Measurements from ENCODE around the gene SIAH1.
A peak's percentile ranks its signal among the peaks of the same experiment; 100 is the strongest.
"Not testable (repeated sequence)": the region's sequence is repeated elsewhere in the genome, so short reads cannot be mapped to it uniquely, and the experiment has no call there.

The SIAH1 gene

GRCh38 chr16:48383009-48383876, 2.0 kb downstream of the SIAH1 start:
- Mint-ChIP-seq H3K27ac (peak overlapping the region in 1 of 2 donors; percentile 89), H3K27me3 (no peaks in the 10 kb centered on the region), H3K9me3 (no peaks in the 10 kb centered on the region), H3K4me3 (peak overlapping the region; percentile 86 to 91), H3K36me3 (ENCODE audit: insufficient read depth) (peaks cover 12% of the 10 kb centered on the region), H3K4me1 (ENCODE audit: low read depth in 2 of 2) (peaks cover 34 to 42% of the 10 kb centered on the region in 2 donors)
- no peak for DNase-seq
- ATAC-seq (replicated peaks) = no peak

DNA sequence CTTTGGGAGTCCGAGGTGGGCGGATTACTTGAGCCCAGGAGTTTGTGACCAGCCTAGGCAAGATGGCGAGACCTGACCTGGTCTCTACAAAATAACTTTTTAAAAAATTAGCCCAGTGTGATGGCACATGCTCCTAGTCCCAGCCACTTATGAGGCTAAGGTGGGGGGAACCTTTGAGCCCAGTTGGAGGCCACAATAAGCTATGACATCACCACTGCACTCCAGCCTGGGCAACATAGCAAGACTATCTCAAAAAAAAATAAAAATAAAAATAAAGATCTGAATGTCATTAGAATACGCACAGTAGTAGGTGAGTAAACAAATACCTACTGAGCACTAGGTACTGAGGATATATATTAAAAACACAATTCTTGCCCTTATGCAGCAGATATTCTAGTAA, 3.1 kb downstream of the SIAH1 start:
- Mint-ChIP-seq H3K27me3 (no peaks in the 10 kb centered on the region), H3K9me3 (no peaks in the 10 kb centered on the region), H3K4me3 (no peak overlapping the region), H3K27ac (no peak overlapping the region), H3K36me3 (ENCODE audit: insufficient read depth) (peaks cover 11% of the 10 kb centered on the region), H3K4me1 (ENCODE audit: low read depth in 2 of 2) (peaks cover 36 to 45% of the 10 kb centered on the region in 2 donors)
- ATAC-seq (replicated peaks) (no peak), DNase-seq (no peak)

DNA sequence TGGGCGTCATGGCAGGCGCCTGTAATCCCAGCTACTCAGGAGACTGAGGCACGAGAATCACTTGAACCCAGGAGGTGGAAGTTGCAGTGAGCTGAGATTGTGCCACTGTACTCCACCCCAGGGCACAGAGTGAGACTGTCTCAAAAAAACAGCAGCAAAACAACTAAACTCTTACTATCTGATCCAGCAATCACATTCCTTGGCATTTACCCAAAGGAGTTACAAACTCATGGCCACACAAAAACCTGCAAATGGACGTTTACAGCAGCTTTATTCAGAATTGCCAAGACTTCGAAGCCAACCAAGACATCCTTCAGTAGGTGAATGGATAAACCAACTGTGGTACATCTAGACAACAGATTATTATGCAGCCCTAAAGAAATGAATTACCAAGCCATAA, 4.0 kb downstream of the SIAH1 start:
- H3K27ac Mint-ChIP-seq = no peak overlapping the region
- H3K4me3 Mint-ChIP-seq = no peak overlapping the region
- peaks cover 36 to 49% of the 10 kb centered on the region in 2 donors for H3K4me1 Mint-ChIP-seq (ENCODE audit: low read depth in 2 of 2)
- no peak for DNase-seq
- no peak for ATAC-seq (replicated peaks)
- H3K27me3 Mint-ChIP-seq = no peaks in the 10 kb centered on the region
- H3K9me3 Mint-ChIP-seq = no peaks in the 10 kb centered on the region
- peaks cover 11% of the 10 kb centered on the region for H3K36me3 Mint-ChIP-seq (ENCODE audit: insufficient read depth)

DNA sequence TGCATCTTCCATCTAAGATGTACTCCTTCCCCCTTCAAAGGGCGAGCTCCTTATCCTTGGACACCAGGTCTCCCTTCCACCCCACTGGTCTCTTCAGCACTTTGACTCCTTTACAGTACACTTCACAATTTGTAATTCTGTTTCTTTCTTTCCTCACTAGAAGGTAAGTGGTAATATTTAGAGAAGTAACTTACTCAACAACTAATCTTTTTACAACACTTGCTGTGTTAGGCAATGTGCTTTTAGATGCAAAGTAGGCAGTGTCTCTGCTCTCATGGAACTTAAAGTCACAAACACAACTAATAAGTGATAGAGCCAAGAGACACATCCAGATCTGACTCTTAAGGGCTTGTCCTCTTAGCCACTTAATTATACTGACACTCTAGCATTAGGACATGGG, 6.4 kb downstream of the SIAH1 start:
- Mint-ChIP-seq H3K27ac (peak overlapping the region in 1 of 2 donors; percentile 32), H3K9me3 (no peaks in the 10 kb centered on the region), H3K4me1 (ENCODE audit: low read depth in 2 of 2) (peaks cover 27 to 44% of the 10 kb centered on the region in 2 donors), H3K27me3 (no peaks in the 10 kb centered on the region), H3K4me3 (no peak overlapping the region), H3K36me3 (ENCODE audit: insufficient read depth) (peaks cover 4% of the 10 kb centered on the region)
- DNase-seq (no peak), ATAC-seq (replicated peaks) (no peak)

GRCh38 chr16:48378276-48378675, 6.9 kb downstream of the SIAH1 start:
- Mint-ChIP-seq H3K36me3 (ENCODE audit: insufficient read depth) (no peaks in the 10 kb centered on the region), H3K27me3 (no peaks in the 10 kb centered on the region), H3K27ac (peak overlapping the region in 1 of 2 donors; percentile 32), H3K4me3 (no peak overlapping the region), H3K4me1 (ENCODE audit: low read depth in 2 of 2) (peaks cover 21 to 39% of the 10 kb centered on the region in 2 donors), H3K9me3 (no peaks in the 10 kb centered on the region)
- ATAC-seq (replicated peaks) = no peak
- no peak for DNase-seq

- peaks cover 20 to 37% of the 10 kb centered on the region in 2 donors for H3K4me1 Mint-ChIP-seq (ENCODE audit: low read depth in 2 of 2)
- not testable (repeated sequence) for DNase-seq; ATAC-seq (replicated peaks); H3K27ac Mint-ChIP-seq; H3K36me3 Mint-ChIP-seq (ENCODE audit: insufficient read depth); H3K27me3 Mint-ChIP-seq; H3K9me3 Mint-ChIP-seq; H3K4me3 Mint-ChIP-seq
Observed at GRCh38 chr16:48377301-48377700, 7.9 kb downstream of the SIAH1 start.

DNA sequence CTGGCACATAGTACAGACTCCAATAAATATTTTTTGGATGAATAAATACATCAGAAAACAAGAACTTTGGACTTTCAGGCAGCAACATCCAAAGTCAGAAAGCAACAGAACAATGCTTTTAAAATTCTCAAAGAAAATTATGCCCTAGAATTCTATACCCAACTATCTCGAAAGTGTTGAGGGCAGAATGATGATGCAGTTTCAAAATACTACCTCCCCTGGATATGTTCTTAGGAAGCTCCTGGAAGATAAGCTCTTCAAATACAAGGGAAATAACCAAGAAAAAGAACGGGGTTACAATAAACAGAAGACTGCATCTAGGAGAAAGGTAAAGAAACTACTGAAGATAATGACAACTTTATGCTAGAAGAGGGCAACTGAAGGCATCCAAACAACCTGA, 11.0 kb downstream of the SIAH1 start:
- peaks cover 10 to 17% of the 10 kb centered on the region in 2 donors for H3K4me1 Mint-ChIP-seq (ENCODE audit: low read depth in 2 of 2)
- no peaks in the 10 kb centered on the region for H3K27me3 Mint-ChIP-seq
- no peaks in the 10 kb centered on the region for H3K9me3 Mint-ChIP-seq
- no peak for ATAC-seq (replicated peaks)
- H3K36me3 Mint-ChIP-seq (ENCODE audit: insufficient read depth) = peaks cover 2% of the 10 kb centered on the region
- no peak for DNase-seq
- H3K27ac Mint-ChIP-seq = no peak overlapping the region
- H3K4me3 Mint-ChIP-seq = no peak overlapping the region

DNA sequence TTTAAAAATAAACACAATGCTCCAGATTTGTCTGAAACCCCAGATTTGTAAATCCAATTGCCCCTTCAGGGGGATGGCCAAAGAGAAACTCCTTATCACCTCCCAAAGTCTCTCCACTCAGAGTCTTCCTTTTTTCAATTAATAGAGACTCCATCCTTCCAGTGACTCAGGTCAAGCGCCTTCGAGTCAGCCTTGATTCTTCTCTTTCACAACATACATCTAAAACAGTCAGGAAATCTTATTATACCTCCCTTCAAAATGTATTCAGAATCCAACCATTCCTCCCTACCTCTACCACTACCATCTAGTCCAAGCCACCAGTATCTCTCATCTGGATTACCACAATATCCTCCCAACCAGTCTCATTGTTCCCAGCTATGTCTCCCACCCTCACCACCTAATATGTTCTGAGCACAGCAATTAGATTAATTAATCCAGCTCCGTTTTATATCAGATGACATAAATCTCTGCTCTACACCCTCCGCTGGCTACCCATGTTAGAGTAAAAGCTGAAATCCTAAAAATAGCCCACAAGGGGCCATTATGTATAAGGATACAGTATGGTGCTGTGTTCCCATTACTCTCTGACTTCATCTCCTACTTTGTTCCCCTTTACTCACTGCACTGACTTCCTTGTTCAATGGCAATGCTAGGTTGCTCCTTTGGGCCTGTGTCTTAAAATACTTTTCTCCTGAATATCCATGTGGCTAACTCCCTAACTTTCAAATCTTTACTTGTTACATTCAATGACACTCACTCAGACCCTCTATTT, 11.8 kb downstream of the SIAH1 start:
- H3K27ac Mint-ChIP-seq = no peak overlapping the region
- H3K9me3 Mint-ChIP-seq = no peaks in the 10 kb centered on the region
- H3K27me3 Mint-ChIP-seq = no peaks in the 10 kb centered on the region
- no peak for ATAC-seq (replicated peaks)
- no peak for DNase-seq
- H3K4me3 Mint-ChIP-seq = no peak overlapping the region
- H3K36me3 Mint-ChIP-seq (ENCODE audit: insufficient read depth) = peaks cover 2% of the 10 kb centered on the region
- H3K4me1 Mint-ChIP-seq (ENCODE audit: low read depth in 2 of 2) = peaks cover 4 to 9% of the 10 kb centered on the region in 2 donors

- H3K9me3 Mint-ChIP-seq = no peaks in the 10 kb centered on the region
- H3K27me3 Mint-ChIP-seq = no peaks in the 10 kb centered on the region
- peaks cover 0 to 4% of the 10 kb centered on the region in 2 donors for H3K4me1 Mint-ChIP-seq (ENCODE audit: low read depth in 2 of 2)
- no peak for ATAC-seq (replicated peaks)
- H3K36me3 Mint-ChIP-seq (ENCODE audit: insufficient read depth) = peaks cover 2% of the 10 kb centered on the region
- no peak overlapping the region for H3K27ac Mint-ChIP-seq
- no peak overlapping the region for H3K4me3 Mint-ChIP-seq
- no peak for DNase-seq
Observed at GRCh38 chr16:48372744-48373143, 12.5 kb downstream of the SIAH1 start.

DNA sequence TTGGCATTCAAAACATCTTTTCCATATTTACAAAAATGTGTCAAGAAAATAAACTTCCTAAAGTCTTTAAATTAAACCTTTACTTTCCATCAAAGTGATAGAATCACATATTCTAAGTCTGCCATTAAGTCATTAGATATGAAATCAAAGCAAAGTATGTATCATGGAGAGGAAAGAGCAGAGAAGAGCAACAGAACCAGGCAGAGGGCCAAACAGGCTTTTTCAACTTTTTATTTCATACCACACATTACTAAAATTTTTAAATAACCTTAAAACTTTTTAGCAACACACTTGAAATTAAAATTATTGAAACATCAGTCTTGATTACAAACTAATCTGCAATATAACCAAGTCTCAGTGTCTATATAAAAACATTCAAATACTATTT, 13.8 kb downstream of the SIAH1 start:
- no peak for ATAC-seq (replicated peaks)
- no peak for DNase-seq
- H3K9me3 Mint-ChIP-seq = no peaks in the 10 kb centered on the region
- no peak overlapping the region for H3K4me3 Mint-ChIP-seq
- peaks cover 4% of the 10 kb centered on the region for H3K36me3 Mint-ChIP-seq (ENCODE audit: insufficient read depth)
- H3K27me3 Mint-ChIP-seq = no peaks in the 10 kb centered on the region
- H3K4me1 Mint-ChIP-seq (ENCODE audit: low read depth in 2 of 2) = peaks cover 5 to 9% of the 10 kb centered on the region in 2 donors
- H3K27ac Mint-ChIP-seq = peak overlapping the region in 1 of 2 donors; percentile 16

DNA sequence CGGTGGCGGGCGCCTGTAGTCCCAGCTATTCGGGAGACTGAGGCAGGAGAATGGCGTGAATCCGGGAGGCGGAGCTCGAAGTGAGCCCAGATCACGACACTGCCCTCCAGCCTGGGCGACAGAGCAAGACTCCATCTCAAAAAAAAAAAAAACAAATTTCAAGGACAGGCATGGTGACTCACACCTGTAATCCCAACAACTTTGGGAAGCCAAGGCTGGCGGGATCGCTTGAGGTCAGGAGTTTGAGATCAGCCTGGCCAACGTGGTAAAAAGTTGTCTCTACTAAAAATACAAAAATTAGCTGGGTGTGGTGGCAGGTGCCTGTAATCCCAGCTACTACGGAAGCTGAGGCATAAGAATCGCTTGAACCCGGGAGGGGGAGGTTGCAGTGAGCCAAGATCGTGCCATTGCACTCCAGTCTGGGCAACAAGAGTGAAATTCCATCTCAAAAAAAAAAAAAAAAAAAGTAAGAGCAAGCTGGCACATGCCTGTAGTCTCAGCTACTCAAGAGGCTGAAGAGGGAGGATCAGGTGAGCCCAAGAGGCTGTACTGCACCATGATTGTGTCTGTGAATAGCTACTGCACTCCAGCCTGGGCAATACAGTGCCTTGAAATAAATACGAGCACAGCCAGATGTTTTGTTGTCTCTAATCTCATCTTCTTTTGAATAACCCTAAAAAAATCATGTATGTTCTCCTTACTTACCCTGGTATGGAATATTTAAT, 14.4 kb downstream of the SIAH1 start:
- peaks cover 7 to 12% of the 10 kb centered on the region in 2 donors for H3K4me1 Mint-ChIP-seq (ENCODE audit: low read depth in 2 of 2)
- H3K4me3 Mint-ChIP-seq; H3K9me3 Mint-ChIP-seq; H3K36me3 Mint-ChIP-seq (ENCODE audit: insufficient read depth); H3K27me3 Mint-ChIP-seq; DNase-seq; ATAC-seq (replicated peaks): not testable (repeated sequence)
- peak overlapping the region in 1 of 2 donors; percentile 16 for H3K27ac Mint-ChIP-seq

DNA sequence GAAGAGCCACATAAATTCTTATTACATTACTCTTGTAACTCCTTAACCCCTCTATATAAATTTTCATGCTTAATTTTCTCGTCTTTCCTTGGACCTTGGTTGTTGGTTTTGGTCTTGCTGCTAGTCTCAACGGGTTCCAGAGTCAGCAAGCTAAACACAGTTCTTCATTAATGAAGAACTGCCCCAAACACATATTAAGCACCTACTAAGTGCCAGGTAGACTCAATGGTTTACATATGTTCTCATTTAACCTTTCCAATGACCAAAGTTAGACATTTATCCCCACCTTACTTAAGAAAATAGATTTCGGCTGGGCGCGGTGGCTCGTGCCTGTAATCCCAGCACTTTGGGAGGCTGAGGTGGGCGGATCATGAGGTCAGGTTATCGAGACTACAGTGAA, 15.0 kb downstream of the SIAH1 start:
- Mint-ChIP-seq H3K4me3 (no peak overlapping the region), H3K27me3 (no peaks in the 10 kb centered on the region), H3K36me3 (ENCODE audit: insufficient read depth) (peaks cover 8% of the 10 kb centered on the region), H3K27ac (no peak overlapping the region), H3K4me1 (ENCODE audit: low read depth in 2 of 2) (peaks cover 12% of the 10 kb centered on the region in 2 donors), H3K9me3 (no peaks in the 10 kb centered on the region)
- DNase-seq (no peak), ATAC-seq (replicated peaks) (no peak)

- Mint-ChIP-seq H3K4me1 (ENCODE audit: low read depth in 2 of 2) (peaks cover 12 to 14% of the 10 kb centered on the region in 2 donors), H3K36me3 (ENCODE audit: insufficient read depth) (peaks cover 8% of the 10 kb centered on the region), H3K27ac (no peak overlapping the region), H3K4me3 (no peak overlapping the region), H3K27me3 (no peaks in the 10 kb centered on the region), H3K9me3 (no peaks in the 10 kb centered on the region)
- no peak for ATAC-seq (replicated peaks)
- no peak for DNase-seq
Observed at GRCh38 chr16:48369765-48370164, 15.4 kb downstream of the SIAH1 start.
